Measurements from ENCODE around the gene SOCS4.

- TF ChIP-seq CTCF (IDR thresholded peaks at IDR 0.05 in 4 of 5, conservative IDR thresholded peaks at IDR 0.05 in 1 of 5) = no peak
- TF ChIP-seq POLR2A (IDR thresholded peaks at IDR 0.05) = no peak
Observed at GRCh38 chr14:55052269-55052930, 25.4 kb downstream of the SOCS4 start.
